NCI-H345 treated with DMSO at 0.1 percent for 48 hours (cell line): Measurements from ENCODE around the gene RYR1.
A peak's percentile ranks its signal among the peaks of the same experiment; 100 is the strongest.
"Not testable (repeated sequence)": the region's sequence is repeated elsewhere in the genome, so short reads cannot be mapped to it uniquely, and the experiment has no call there.

Experiments used
- DNase-seq: peaks from one replicate; lab custom pipeline; 2025; ENCODE audit not compliant: unreplicated experiment; lab: John Stamatoyannopoulos, UW

Gene RYR1

GRCh38 chr19:38559428-38560401 is 126.2 kb downstream of the RYR1 start:
- no peak for DNase-seq

GRCh38 chr19:38561053-38561606 is 127.6 kb downstream of the RYR1 start:
- no peak for DNase-seq

GRCh38 chr19:38561658-38562057 is 128.2 kb downstream of the RYR1 start:
- no peak for DNase-seq

GRCh38 chr19:38562096-38562495 is 128.6 kb downstream of the RYR1 start:
- DNase-seq: no peak

- no peak for DNase-seq
Observed at GRCh38 chr19:38563475-38563874, 130.0 kb downstream of the RYR1 start.

GRCh38 chr19:38564981-38565690 is 131.6 kb downstream of the RYR1 start:
- no peak for DNase-seq

GRCh38 chr19:38565691-38566105 is 132.2 kb downstream of the RYR1 start:
- DNase-seq: no peak

- DNase-seq: no peak
Observed at GRCh38 chr19:38569368-38569983, 136.0 kb downstream of the RYR1 start.

- no peak for DNase-seq
Observed at GRCh38 chr19:38571682-38572081, 138.2 kb downstream of the RYR1 start.

- no peak for DNase-seq
Observed at GRCh38 chr19:38577826-38578225, 144.3 kb downstream of the RYR1 start.

- DNase-seq: not testable (repeated sequence)
Observed at GRCh38 chr19:38579304-38579703, 145.8 kb downstream of the RYR1 start.

GRCh38 chr19:38580080-38580479 is 146.6 kb downstream of the RYR1 start:
- DNase-seq: no peak

- DNase-seq: no peak
Observed at GRCh38 chr19:38583219-38583984, 149.9 kb downstream of the RYR1 start.

GRCh38 chr19:38583985-38584305 is 150.5 kb downstream of the RYR1 start:
- no peak for DNase-seq

- DNase-seq: no peak
Observed at GRCh38 chr19:38587562-38587961, 154.1 kb downstream of the RYR1 start.

- DNase-seq: no peak
Observed at GRCh38 chr19:38588041-38588440, 154.6 kb downstream of the RYR1 start.

GRCh38 chr19:38592940-38593339 is 159.4 kb downstream of the RYR1 start:
- no peak for DNase-seq

- DNase-seq: peak; percentile 83
Observed at GRCh38 chr19:38596057-38596981, 162.8 kb downstream of the RYR1 start.

GRCh38 chr19:38597075-38597474 is 163.6 kb downstream of the RYR1 start:
- DNase-seq: no peak

GRCh38 chr19:38599722-38600121 is 166.2 kb downstream of the RYR1 start:
- DNase-seq: no peak
